Endodermal cell (in vitro differentiated cells): ENCODE data around the gene LPGAT1. TPM values are rescaled to one million over a fixed set of nuclear protein-coding genes. Genes with fewer than 3 reads are reported as not detected.
A peak's percentile ranks its signal among the peaks of the same experiment; 100 is the strongest.

Experiments used
- DNase-seq: peaks from one replicate; pipeline ENCODE4 v3.0.0-alpha.2; 2017
- H3K27ac ChIP-seq: 2 replicates; pipeline ENCODE4 v1.5.1; 2013; ENCODE audit warnings: mild to moderate bottlenecking, low read depth, low read length, moderate library complexity
- H3K27me3 ChIP-seq: 2 replicates; pipeline ENCODE4 v1.6.1; 2013; ENCODE audit warnings: mild to moderate bottlenecking, low read length, moderate library complexity; ENCODE audit not compliant: insufficient read depth, control insufficient read depth, poor library complexity, severe bottlenecking
- H3K36me3 ChIP-seq: 2 replicates; pipeline ENCODE4 v1.7.0; 2013; ENCODE audit warnings: mild to moderate bottlenecking, low read length, moderate library complexity; ENCODE audit not compliant: control insufficient read depth, insufficient read depth
- H3K4me1 ChIP-seq: one replicate; pipeline ENCODE4 v1.7.0; 2013; ENCODE audit warnings: low read length; ENCODE audit not compliant: control insufficient read depth, insufficient read depth
- H3K4me3 ChIP-seq: 2 replicates; pipeline ENCODE4 v1.5.1; 2013; ENCODE audit warnings: mild to moderate bottlenecking, low read length, moderate library complexity
- H3K9ac ChIP-seq: 2 replicates; pipeline ENCODE4 v1.6.1; 2013; ENCODE audit warnings: mild to moderate bottlenecking, low read length, moderate library complexity; ENCODE audit not compliant: poor library complexity, severe bottlenecking; ENCODE audit errors: extremely low read depth
- H3K9me3 ChIP-seq: 2 replicates; pipeline ENCODE4 v1.6.1; 2013; ENCODE audit warnings: mild to moderate bottlenecking, low read length, moderate library complexity; ENCODE audit not compliant: control insufficient read depth
- H3K27ac Mint-ChIP-seq: 2 replicates; pipeline ENCODE4 v1.8.0; 2020; ENCODE audit warnings: mixed read lengths
- H3K27me3 Mint-ChIP-seq: 2 replicates; pipeline ENCODE4 v1.8.0; 2021; ENCODE audit warnings: mild to moderate bottlenecking, mixed read lengths; ENCODE audit not compliant: insufficient read depth
- H3K36me3 Mint-ChIP-seq: 2 replicates; pipeline ENCODE4 v1.8.0; 2020; ENCODE audit warnings: low read depth, mixed read lengths
- H3K4me1 Mint-ChIP-seq: 2 replicates; pipeline ENCODE4 v1.8.0; 2020; ENCODE audit warnings: mixed read lengths
- H3K4me3 Mint-ChIP-seq: 2 replicates; pipeline ENCODE4 v1.8.0; 2020; ENCODE audit warnings: mild to moderate bottlenecking, moderate library complexity, mixed read lengths
- H3K9me3 Mint-ChIP-seq: 2 replicates; pipeline ENCODE4 v1.8.0; 2020; ENCODE audit warnings: mild to moderate bottlenecking, mixed read lengths
- CTCF ChIP-seq: fragments of 200-600 bp; sonication (generic); conservative IDR thresholded peaks from 2 replicates; pipeline ENCODE4 v1.5.0; 2021; ENCODE audit warnings: antibody characterized with exemption, mild to moderate bottlenecking
- WGBS, 2 experiments: methylation state at CpG; one replicate each; pipeline versions ENCODE4 v1.1.5 to v1.1.7; 2013; ENCODE audit warnings: missing lambda C conversion rate in 2 of 2, mixed read lengths in 1 of 2; ENCODE audit not compliant: insufficient coverage in 1 of 2, insufficient read length in 1 of 2; 5-methylcytosine and 5-hydroxymethylcytosine counted together
- total RNA-seq, 2 donors: library from RNA; stranded (reverse); fragmentation: NEBNext Ultra II Directional in 1 of 2; extraction: Animal tissue kit (Norgen Biotek cat#: 25700) in 1 of 2; gene quantifications; 2 replicates in 1 of 2; 3 replicates in 1 of 2; pipeline ENCODE4 v1.2.1, GENCODE V29; 2021

LPGAT1 gene
- total RNA-seq, 2 donors from 2014 or later: 57.0 to 66.9 TPM

GRCh38 chr1:211732293-211732980 lies 98.1 kb downstream of the LPGAT1 start:
- H3K9me3 ChIP-seq: no peaks in the 10 kb centered on the region
- Mint-ChIP-seq H3K4me3 (no peak overlapping the region), H3K4me1 (peaks cover 23% of the 10 kb centered on the region), H3K27me3 (peaks cover 6% of the 10 kb centered on the region), H3K27ac (no peak overlapping the region), H3K36me3 (no peaks in the 10 kb centered on the region), H3K9me3 (no peaks in the 10 kb centered on the region)
- TF ChIP-seq CTCF: no peak
- no peaks in the 10 kb centered on the region for H3K27me3 ChIP-seq
- peaks cover 4% of the 10 kb centered on the region for H3K4me1 ChIP-seq
- no peak overlapping the region for H3K4me3 ChIP-seq
- no peak overlapping the region for H3K9ac ChIP-seq
- WGBS, 2 experiments: 90 to 91% methylated on average over 4 of the region's 4 CpGs
- no peaks in the 10 kb centered on the region for H3K36me3 ChIP-seq
- no peak overlapping the region for H3K27ac ChIP-seq
- peak; percentile 38 for DNase-seq

DNA sequence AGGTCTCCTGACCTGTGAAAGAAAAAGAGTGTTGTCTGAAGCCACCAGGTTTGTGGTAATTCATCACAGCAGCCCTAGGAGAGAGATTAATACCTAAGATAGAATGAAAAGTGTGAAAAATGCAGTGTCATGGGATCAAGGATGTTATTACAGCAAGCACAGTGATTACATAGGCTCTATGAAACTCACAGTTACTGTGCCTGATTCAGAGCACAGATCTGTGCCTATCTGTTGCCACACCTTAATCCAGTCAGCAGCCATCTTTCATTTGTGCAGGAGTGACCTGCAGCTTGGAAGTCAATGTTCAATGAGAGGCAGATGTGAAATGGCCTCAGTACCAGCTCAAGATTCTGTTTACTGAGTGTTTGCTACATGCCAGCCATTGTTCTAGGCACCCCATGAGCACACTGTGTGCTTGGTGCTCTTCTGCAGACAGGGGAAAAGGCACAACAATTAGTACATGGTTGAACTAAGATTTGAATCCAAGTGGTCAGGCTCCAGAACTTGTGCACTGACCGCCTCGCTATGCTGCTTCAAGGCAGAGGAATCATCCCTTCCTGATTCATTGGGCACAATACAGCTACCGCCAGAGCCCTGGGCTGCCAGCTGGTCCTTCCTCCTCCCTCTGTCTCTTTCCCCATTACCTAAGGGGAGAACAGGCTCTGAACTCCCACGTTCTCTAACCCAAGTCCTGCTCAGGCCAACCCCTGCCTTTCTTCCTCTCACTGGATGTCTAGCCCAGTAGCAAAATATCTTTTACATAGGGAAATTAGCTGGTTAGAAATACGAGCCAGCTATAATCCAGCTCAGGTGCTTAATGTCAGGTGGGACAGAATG lies 98.9 kb downstream of the LPGAT1 start:
- Histone ChIP-seq H3K9ac (no peak overlapping the region), H3K4me3 (no peak overlapping the region), H3K9me3 (no peaks in the 10 kb centered on the region), H3K36me3 (no peaks in the 10 kb centered on the region), H3K4me1 (peaks cover 4% of the 10 kb centered on the region), H3K27ac (no peak overlapping the region), H3K27me3 (no peaks in the 10 kb centered on the region)
- DNase-seq: peak; percentile 35
- Mint-ChIP-seq H3K36me3 (no peaks in the 10 kb centered on the region), H3K9me3 (no peaks in the 10 kb centered on the region), H3K4me3 (no peak overlapping the region), H3K4me1 (peaks cover 20% of the 10 kb centered on the region), H3K27ac (no peak overlapping the region), H3K27me3 (peaks cover 5% of the 10 kb centered on the region)
- no peak for TF ChIP-seq CTCF
- WGBS, 2 experiments: 89 to 100% methylated on average over 3 to 5 of the region's 5 CpGs

DNA sequence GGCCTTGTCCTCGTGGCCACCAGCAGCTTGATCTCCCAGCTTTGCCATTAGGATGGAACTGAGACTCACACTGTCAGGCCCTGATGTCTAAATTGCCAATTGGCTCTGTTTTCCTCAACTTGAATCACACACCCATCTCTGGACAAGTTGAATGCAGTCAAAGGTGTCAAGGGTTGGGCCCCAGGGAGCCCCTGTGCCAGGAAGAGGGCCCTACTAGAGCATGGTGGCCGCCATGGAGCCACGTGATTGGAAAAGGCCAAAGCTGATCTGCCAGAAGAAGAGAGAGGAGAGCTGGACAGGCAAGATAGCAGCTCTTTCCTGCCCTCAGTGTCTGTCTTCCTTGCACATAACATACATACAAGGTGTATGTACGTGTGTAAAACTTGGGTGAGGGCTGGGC lies 100.2 kb downstream of the LPGAT1 start:
- Histone ChIP-seq H3K27ac (no peak overlapping the region), H3K36me3 (no peaks in the 10 kb centered on the region), H3K9ac (no peak overlapping the region), H3K4me3 (no peak overlapping the region), H3K27me3 (no peaks in the 10 kb centered on the region), H3K9me3 (no peaks in the 10 kb centered on the region), H3K4me1 (peaks cover 4% of the 10 kb centered on the region)
- 78 to 91% methylated on average over 3 to 4 of the region's 4 CpGs for WGBS, 2 experiments
- Mint-ChIP-seq H3K36me3 (no peaks in the 10 kb centered on the region), H3K4me1 (peaks cover 15% of the 10 kb centered on the region), H3K27me3 (peaks cover 2% of the 10 kb centered on the region), H3K4me3 (no peak overlapping the region), H3K9me3 (peaks cover 2% of the 10 kb centered on the region), H3K27ac (no peak overlapping the region)
- peak; percentile 21 for DNase-seq
- TF ChIP-seq CTCF: no peak
